Stimulated activated CD8-positive, alpha-beta memory T cell treated with anti-CD3 and anti-CD28 coated beads, Interleukin-2, amount 100 ng/mL, for 1 hour (primary cell): ENCODE results near the gene PRRC2A.

Source experiments
- DNase-seq, 2 donors: peaks; one replicate each; pipeline ENCODE4 v3.0.0-alpha.2; 2020; ENCODE audit warnings: low read depth in 2 of 2

Gene PRRC2A

DNA sequence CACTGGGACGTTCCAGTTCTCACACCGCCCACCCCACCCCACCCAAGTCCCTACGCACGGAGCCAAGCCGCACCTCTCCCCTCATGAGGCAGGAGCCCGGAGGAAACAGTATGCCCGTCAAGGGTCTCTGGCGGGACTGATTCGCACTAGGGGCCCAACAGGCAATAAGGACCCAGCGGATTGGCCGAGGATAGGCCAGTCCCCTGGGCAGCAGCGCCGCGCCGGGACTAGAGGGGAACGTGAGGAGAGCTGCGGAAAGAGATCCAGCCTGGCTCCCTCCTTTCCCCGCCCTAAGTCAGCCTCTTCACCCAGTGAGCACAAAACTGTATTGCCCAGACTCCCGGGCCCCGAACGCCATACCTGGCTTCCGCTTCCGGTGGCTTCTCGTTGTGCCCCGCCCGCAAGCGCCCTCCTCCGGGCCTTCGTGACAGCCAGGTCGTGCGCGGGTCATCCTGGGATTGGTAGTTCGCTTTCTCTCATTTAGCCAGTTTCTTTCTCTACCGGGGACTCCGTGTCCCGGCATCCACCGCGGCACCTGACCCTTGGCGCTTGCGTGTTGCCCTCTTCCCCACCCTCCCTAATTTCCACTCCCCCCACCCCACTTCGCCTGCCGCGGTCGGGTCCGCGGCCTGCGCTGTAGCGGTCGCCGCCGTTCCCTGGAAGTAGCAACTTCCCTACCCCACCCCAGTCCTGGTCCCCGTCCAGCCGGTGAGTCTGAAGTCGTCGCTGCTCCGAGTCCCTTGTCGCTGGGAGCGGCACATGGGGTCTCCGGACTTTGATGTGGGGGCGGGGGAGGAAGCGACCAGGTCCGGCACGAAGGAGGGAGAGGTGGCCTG, 45.2 kb downstream of the PRRC2A start, which contains the start of gene CSNK2B:
Gene CSNK2B (plus strand): TSS at position 580 of the 836 bp plus-strand sequence. CDS start 752 bp downstream, outside the sequence.
- DNase-seq: peak; percentile 96

DNA sequence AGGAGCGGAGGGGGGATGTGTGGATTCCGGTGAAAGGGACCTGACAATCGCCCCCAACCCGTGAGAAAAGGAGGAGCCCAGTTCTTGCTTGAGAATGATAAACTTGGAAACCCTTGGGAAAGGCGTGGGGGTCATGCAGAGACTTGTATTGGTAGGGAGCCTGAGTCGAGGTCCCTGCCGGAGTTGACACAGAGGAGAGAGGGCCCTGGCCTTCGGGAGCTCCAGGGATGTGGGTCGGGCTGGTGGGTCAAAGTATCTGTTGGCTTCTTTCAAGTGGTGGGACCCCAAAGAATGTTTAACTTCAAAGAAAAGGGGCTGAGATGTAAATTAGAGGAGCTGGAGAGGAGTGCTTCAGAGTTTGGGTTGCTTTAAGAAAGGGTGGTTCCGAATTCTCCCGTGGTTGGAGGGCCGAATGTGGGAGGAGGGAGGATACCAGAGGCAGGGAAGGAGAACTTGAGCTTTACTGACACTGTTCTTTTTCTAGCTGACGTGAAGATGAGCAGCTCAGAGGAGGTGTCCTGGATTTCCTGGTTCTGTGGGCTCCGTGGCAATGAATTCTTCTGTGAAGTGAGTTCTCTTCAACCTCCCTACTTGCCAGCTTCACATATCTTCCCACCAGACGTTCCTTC, 45.9 kb downstream of the PRRC2A start:
- DNase-seq: no peak

DNA sequence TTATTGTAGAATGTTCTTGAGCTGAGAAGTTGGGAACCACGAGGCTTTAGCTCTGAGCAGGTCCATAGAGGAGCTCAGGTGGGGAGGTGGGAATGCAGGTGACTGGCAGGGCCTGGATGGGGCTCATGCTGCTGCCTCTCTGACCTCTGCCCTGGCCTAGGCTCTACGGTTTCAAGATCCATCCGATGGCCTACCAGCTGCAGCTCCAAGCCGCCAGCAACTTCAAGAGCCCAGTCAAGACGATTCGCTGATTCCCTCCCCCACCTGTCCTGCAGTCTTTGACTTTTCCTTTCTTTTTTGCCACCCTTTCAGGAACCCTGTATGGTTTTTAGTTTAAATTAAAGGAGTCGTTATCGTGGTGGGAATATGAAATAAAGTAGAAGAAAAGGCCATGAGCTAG, 49.2 kb downstream of the PRRC2A start, which contains the start of gene LY6G5B:
Gene LY6G5B (plus strand): TSS at position 301 of the 400 bp plus-strand sequence. CDS start 975 bp downstream, outside the sequence.
- no peak for DNase-seq

DNA sequence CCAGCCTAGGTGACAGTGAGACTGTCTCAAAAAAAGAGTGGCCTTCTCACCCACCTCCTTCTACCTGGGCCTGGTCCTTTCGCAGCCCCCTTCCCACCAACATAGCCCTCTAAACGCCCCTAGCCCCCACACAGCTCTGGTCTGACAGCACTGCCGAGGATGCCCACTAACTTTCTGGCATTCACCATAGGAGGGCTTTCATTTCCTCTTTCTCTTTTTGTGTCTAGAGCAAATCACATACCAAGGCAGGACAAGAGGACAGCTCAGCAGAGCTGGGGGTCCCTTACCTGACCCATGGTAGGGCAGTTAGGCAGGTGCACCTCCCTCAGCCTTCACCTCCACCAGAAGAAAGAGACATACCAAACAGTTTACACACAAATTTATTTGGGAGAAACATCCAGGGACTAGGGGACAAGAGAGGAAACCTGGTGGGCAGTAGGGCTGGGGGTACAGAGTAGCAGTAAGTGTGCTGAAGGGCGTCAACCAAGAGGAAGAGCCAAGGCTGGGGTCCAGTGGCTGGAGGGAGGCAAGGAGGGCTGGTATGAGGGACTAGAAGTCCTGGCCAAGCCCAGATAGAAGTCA, 55.9 kb downstream of the PRRC2A start:
- DNase-seq: no peak

DNA sequence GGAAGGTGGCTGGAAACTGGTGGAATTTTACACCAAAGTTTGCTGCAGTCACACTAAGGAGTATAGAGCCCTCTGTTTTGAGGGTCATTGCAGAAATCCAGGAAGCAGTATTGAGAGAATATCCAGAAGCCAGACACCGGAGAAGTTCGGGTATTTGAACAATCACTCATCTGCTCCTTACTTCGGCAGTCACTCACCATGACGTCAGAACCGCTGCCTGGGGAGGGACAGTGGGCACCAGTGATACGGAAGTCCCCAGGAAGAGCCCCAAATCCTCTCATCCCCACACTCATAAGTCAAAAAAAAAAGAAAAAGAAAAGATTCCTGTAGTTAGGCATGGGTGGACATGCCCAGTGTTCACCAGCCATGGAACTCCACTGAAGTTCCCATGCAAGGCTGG, 56.4 kb downstream of the PRRC2A start:
- no peak for DNase-seq

DNA sequence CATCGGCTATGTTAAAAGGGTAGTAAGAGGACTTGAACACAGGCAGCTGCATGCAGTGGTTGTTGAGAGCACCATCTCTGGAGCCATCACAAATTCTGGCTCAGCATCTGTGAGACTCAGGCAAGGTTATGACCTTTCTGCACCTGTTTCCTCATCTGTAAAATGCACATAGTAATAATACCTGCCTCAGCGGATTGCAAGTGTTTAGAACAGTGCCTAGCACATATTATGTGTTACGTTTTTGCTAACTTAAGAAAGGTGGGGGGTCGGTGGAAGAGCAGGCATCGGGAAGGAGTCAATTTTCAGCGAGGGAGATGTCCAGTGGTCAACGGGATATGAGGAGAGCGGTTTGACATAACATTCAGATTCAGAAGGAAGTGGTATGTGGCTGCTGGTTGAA, 57.4 kb downstream of the PRRC2A start:
- no peak for DNase-seq

DNA sequence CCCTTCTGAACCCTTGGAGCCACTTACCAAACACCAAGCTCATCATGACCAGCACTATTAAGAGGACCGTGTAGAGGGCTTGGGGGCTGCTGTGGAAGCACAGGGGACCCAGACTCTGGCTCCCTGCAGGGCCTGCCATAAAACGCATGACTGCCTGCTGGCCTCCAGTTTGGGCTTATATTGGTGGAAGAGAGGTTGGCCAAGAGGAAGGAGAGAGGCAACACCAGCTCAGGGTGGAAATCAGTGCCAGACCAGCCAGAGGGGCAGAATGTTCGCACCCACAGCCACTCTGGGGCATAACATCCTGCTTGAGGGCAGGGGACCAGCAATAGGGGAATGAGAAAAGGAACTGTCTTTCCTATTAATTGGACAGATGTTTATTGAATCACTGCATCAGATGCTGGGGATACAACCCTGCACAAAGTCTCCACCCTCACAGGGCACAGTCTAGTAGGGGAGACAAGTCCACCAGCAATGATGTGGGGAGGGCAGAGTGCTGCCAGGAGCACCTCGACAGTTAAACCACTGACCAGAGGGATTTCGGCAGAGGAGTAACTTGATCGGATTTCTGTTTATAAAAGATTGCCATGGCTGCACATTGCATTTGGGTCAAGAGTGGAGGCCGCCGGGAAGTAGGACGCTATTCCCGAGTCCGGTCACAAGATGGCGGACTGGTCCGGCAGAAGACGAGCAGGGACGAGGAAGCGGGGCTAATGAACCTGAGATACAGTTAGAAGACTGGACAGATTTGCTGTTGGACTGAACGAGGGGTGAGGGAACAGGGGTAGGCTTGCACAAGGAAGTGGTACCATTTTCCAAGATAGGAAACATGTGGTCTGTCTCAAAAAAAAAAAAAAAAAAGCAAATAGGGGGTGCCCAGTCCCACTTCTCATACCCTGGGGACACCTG, 60.0 kb downstream of the PRRC2A start, which contains the start of gene LY6G5C:
Gene LY6G5C (minus strand): TSS at position 842 of the 909 bp plus-strand sequence. CDS start 694 bp downstream, at position 148.
- peak; percentile 22 to 38 for DNase-seq

DNA sequence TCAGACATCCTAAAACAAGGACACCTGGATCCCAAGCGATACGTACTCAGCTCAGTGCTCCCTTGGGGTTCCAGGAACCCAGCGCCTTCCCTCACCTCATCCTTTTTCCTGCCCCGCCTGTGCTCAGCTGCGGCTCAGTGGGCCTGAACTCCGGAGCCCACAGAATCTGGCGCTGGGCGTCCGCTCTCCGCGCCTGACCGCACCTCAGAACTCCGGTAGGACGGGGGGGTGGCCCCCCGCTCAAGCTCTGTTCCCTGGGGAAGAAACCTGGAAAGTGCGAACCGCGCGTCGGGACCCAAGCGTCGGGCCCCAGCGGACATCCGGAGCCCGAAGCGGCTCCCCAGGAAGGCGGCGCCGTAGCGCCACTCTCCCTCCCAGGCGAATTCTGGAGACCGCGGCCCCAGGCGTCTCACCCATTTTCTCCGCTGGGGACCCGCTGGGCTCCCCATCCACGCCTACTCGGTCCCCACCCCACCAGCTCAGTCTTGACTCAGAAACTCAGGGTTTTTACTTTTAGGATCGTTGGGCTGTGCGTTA, 60.7 kb downstream of the PRRC2A start:
- DNase-seq: no peak

DNA sequence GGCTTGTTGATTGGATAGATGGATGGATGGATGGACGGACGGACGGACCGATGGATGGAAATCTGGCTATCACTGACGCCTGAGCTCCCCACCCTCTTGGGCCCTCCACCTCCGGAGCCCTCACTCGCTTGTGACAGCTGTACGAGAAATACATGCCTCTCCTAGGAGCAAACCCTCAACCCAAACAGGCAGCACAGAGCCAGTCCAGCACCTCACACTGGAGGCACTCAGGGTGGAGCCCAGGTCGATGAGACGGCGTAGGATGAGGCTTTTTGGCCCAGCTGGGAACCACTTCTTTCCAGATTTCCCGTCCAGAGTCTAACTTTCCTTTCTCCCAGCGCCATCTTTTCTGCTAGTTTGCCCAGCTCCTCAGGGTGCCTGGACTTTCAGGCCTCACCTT, 63.1 kb downstream of the PRRC2A start:
- no peak for DNase-seq

DNA sequence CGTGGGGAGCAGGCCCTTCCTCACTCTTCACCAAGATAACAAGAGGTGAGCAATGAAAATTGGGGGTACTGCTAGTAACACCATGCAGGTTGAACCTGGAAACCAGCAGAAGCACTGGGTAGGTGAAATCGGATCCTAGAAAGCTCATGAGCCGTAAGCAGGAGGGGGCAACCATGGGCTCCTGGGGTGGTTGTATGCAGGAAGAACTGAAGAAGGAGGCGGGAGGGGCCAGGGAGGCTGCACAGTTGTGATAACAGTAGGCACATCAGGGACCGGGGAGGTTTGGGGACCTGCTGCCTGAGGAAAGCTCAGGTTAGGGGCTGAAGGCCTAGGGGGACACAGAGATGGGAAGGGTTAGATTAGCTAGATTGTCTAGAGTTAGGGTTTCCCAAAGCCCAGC, 66.0 kb downstream of the PRRC2A start:
- DNase-seq: no peak

DNA sequence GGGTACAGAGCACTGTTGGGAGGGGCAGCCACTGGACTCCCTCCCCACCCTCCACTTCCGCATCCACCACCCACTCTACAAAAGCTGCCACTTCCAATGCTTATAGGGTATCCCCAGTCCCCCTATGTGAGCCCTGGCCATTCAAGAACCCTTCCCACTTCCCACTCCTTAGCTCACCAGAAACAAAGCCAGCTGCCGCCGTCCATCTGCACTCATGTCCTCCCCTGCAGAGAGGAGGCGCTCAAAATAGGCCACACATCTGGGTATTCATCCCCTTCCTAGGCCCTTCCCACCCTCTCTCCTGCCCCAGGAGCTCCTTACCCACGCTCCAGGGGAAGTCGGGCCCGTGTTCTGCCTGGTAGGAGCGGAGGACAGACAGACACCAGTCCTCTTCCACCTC, 66.8 kb downstream of the PRRC2A start:
- no peak for DNase-seq
